K562 (cell line): ENCODE data around the gene CNOT10. TPM values are rescaled to one million over a fixed set of nuclear protein-coding genes. Genes with fewer than 3 reads are reported as not detected.
A peak's percentile ranks its signal among the peaks of the same experiment; 100 is the strongest.

Experiments used
- ADNP ChIP-seq: fragments of 200-800 bp; sonication (Bioruptor generic); IDR thresholded peaks from 2 replicates; pipeline ENCODE4 v1.6.1; 2016; ENCODE audit warnings: missing genetic modification characterization, missing compliant biosample characterization
- BHLHE40 ChIP-seq: IDR thresholded peaks from 2 replicates; pipeline ENCODE4 v1.6.1; 2011; ENCODE audit warnings: low read length, improper control_type of control experiment
- EP300 ChIP-seq: IDR thresholded peaks from 2 replicates; pipeline ENCODE4 v1.6.1; 2012; ENCODE audit warnings: low read length, improper control_type of control experiment
- FOXK1 ChIP-seq: sonication (generic); formaldehyde crosslinking; IDR thresholded peaks from 2 replicates; pipeline ENCODE4 v1.8.0; 2022; ENCODE audit warnings: missing genetic modification reagents, mild to moderate bottlenecking, borderline replicate concordance
- KDM5B ChIP-seq: fragments of 200-600 bp; sonication (generic); IDR thresholded peaks from 2 replicates; pipeline ENCODE4 v1.6.1; 2012; ENCODE audit warnings: low read depth, mild to moderate bottlenecking, moderate library complexity, low read length, control low read depth, inconsistent platforms; ENCODE audit not compliant: insufficient replicate concordance
- KLF16 ChIP-seq: IDR thresholded peaks from 2 replicates; pipeline ENCODE4 v1.6.1; 2016; ENCODE audit warnings: antibody characterized with exemption
- MEIS2 ChIP-seq: fragments of 450-650 bp; IDR thresholded peaks from 2 replicates; pipeline ENCODE4 v1.6.1; 2014; ENCODE audit warnings: mild to moderate bottlenecking; ENCODE audit not compliant: partially characterized antibody
- MYC ChIP-seq, 2 experiments: fragments of 250-450 bp in 1 of 2; sonication (Bioruptor Pico) in 1 of 2; IDR thresholded peaks; 2 replicates each; pipeline versions ENCODE4 v1.5.1 to v1.6.1; 2012 to 2021; ENCODE audit warnings: low read depth in 2 of 2, borderline replicate concordance in 1 of 2, improper control_type of control experiment in 1 of 2, low read length in 1 of 2, mild to moderate bottlenecking in 1 of 2, moderate library complexity in 1 of 2
- NRF1 ChIP-seq, 2 experiments: fragments of 450-650 bp; IDR thresholded peaks in 1 of 2; conservative IDR thresholded peaks in 1 of 2; 2 replicates each; pipeline ENCODE4 v1.6.1; 2014; ENCODE audit warnings: mild to moderate bottlenecking in 2 of 2
- PRPF4 ChIP-seq: fragments of 200-400 bp; formaldehyde crosslinking; IDR thresholded peaks from one replicate; pipeline ENCODE4 v1.6.1; 2017; ENCODE audit warnings: low read length, low read depth, mild to moderate bottlenecking; ENCODE audit not compliant: insufficient read depth, poor library complexity, severe bottlenecking
- SMAD3 ChIP-seq: fragments of 450-650 bp; formaldehyde crosslinking; conservative IDR thresholded peaks from 2 replicates; pipeline ENCODE4 v1.4.0; 2020; ENCODE audit warnings: mild to moderate bottlenecking
- SREBF2 ChIP-seq: sonication (generic); formaldehyde crosslinking; IDR thresholded peaks from 2 replicates; pipeline ENCODE4 v1.4.0; 2020; ENCODE audit warnings: mild to moderate bottlenecking, missing genetic modification reagents
- STAG1 ChIP-seq: sonication (generic); formaldehyde crosslinking; IDR thresholded peaks from 2 replicates; pipeline ENCODE4 v1.5.0; 2020; ENCODE audit warnings: missing genetic modification reagents, borderline replicate concordance
- TEAD1 ChIP-seq, 2 experiments: fragments of 450-650 bp in 1 of 2; sonication (generic) in 1 of 2; formaldehyde crosslinking; IDR thresholded peaks; 2 replicates each; pipeline versions ENCODE4 v1.4.0 to v1.8.0; 2020 to 2022; ENCODE audit warnings: mild to moderate bottlenecking in 2 of 2, missing genetic modification reagents in 1 of 2
- TFAP4 ChIP-seq: sonication (generic); formaldehyde crosslinking; IDR thresholded peaks from 2 replicates; pipeline ENCODE4 v1.8.0; 2022; ENCODE audit warnings: missing genetic modification reagents, mild to moderate bottlenecking, moderate library complexity, borderline replicate concordance
- TOE1 ChIP-seq, 2 experiments: fragments of 450-650 bp in 1 of 2; sonication (generic) in 1 of 2; formaldehyde crosslinking in 1 of 2; IDR thresholded peaks; 2 replicates each; pipeline versions ENCODE4 v1.7.1 to v1.8.0; 2016 to 2022; ENCODE audit warnings: borderline replicate concordance in 2 of 2, mild to moderate bottlenecking in 2 of 2, antibody characterized with exemption in 1 of 2, inconsistent platforms in 1 of 2, low read depth in 1 of 2, missing genetic modification reagents in 1 of 2, moderate library complexity in 1 of 2
- UBTF ChIP-seq, 2 experiments: IDR thresholded peaks; 2 replicates each; pipeline ENCODE4 v1.6.1; 2012; ENCODE audit warnings: improper control_type of control experiment in 2 of 2, low read depth in 2 of 2, low read length in 2 of 2, borderline replicate concordance in 1 of 2
- VEZF1 ChIP-seq: fragments of 200-800 bp; sonication (Bioruptor generic); IDR thresholded peaks from 2 replicates; pipeline ENCODE4 v1.6.1; 2017; ENCODE audit warnings: missing genetic modification characterization, missing compliant biosample characterization
- ZBED1 ChIP-seq: IDR thresholded peaks from 2 replicates; pipeline ENCODE4 v1.6.1; 2014
- ZNF24 ChIP-seq: fragments of 450-650 bp; IDR thresholded peaks from 2 replicates; pipeline ENCODE4 v1.6.1; 2016
- ZNF764 ChIP-seq: fragments of 250-450 bp; sonication (Bioruptor Pico); IDR thresholded peaks from 2 replicates; pipeline ENCODE4 v1.4.0; 2020; ENCODE audit warnings: low read depth, mild to moderate bottlenecking, moderate library complexity
- polyA plus RNA-seq, 8 experiments: library from polyadenylated mRNA; depleted of rRNA in 4 of 8; stranded (reverse) in 5 of 8; unstranded in 3 of 8; fragments of >200 nt; fragmentation: Nextera tagmentation in 2 of 8; fragmentation: Illumina TruSeq in 1 of 8; extraction: Ambion mirVana in 2 of 8; extraction: Trizol in 1 of 8; gene quantifications; 2 replicates each; pipeline versions ENCODE4 v1.2.1 to v1.2.3, GENCODE V29; 2011 to 2014; ENCODE audit warnings: inconsistent platforms in 1 of 8, missing spikeins in 1 of 8
- total RNA-seq, 7 experiments: library from RNA; depleted of rRNA in 6 of 7; stranded (reverse); fragments of >200 nt in 6 of 7; fragmentation: Illumina TruSeq in 2 of 7; extraction: Trizol in 2 of 7; gene quantifications; 2 replicates each; pipeline versions ENCODE4 v1.2.1 to v1.2.3, GENCODE V29; 2011 to 2021; ENCODE audit warnings: low replicate concordance in 1 of 7

CNOT10 gene
- total and polyA plus RNA-seq, 9 of the 15 experiments (the other 6 are each of a cell fraction or from before 2014, with no cell fraction given): 35.7 to 114 (median 81.9) TPM

GRCh38 chr3:32781211-32781968 lies 96.4 kb downstream of the CNOT10 start (continued):
- TF ChIP-seq KLF16 (0 out of 2 replicates have a peak, but pooled peaks have one; percentile 12), FOXK1 (CRISPR knock-in tag) (no peak), PRPF4 (peak; percentile 32), ZNF764 (CRISPR knock-in tag) (peak; percentile 61; the same call in 1 of the 2 replicates), SMAD3 (CRISPR knock-in tag) (0 out of 2 replicates have a peak, but pooled peaks have one; percentile 26), MEIS2 (peak; percentile 8), MYC (IDR thresholded peaks at IDR 0.05; ENCODE audit: low read depth, low read length) (peak; percentile 69), MYC (CRISPR knock-in tag; IDR thresholded peaks at IDR 0.05; ENCODE audit: borderline replicate concordance, low read depth) (no peak), ZNF24 (peak; percentile 55; the same call in 1 of the 2 replicates), TOE1 (IDR thresholded peaks at IDR 0.05; ENCODE audit: borderline replicate concordance) (no peak), TOE1 (CRISPR knock-in tag; IDR thresholded peaks at IDR 0.05; ENCODE audit: borderline replicate concordance, low read depth) (0 out of 2 replicates have a peak, but pooled peaks have one; percentile 10), UBTF (IDR thresholded peaks at IDR 0.05; ENCODE audit: borderline replicate concordance in 1 of 2, low read depth in 2 of 2, low read length in 2 of 2) (peak in 1 of 2 experiments; percentile 80; a peak in 2 of 4 replicates), EP300 (0 out of 2 replicates have a peak, but pooled peaks have one; percentile 15), ADNP (tag) (no peak), ZBED1 (0 out of 2 replicates have a peak, but pooled peaks have one; percentile 39), VEZF1 (CRISPR knock-in tag) (peak; percentile 70), TFAP4 (CRISPR knock-in tag) (peak; percentile 99), BHLHE40 (peak; percentile 64), TEAD1 (CRISPR knock-in tag; IDR thresholded peaks at IDR 0.05) (peak in 1 of 2 experiments; percentile 53; a peak in 2 of 4 replicates), SREBF2 (peak; percentile 81; the same call in 1 of the 2 replicates), NRF1 (conservative IDR thresholded peaks at IDR 0.05 in 1 of 2, IDR thresholded peaks at IDR 0.05 in 1 of 2) (peak; percentile 81 to 84), KDM5B (peak; percentile 42), STAG1 (CRISPR knock-in tag) (peak; percentile 50; the same call in 1 of the 2 replicates)
